Keratinocyte (primary cell): Measurements from ENCODE around the gene ADIPOR2.

ENCODE experiments used
- EZH2 ChIP-seq: IDR thresholded peaks from one replicate; pipeline ENCODE4 v1.6.1; 2012; ENCODE audit warnings: inconsistent platforms, mild to moderate bottlenecking, low read length, moderate library complexity
- TF ChIP-seq, protein P1 (sequence below), 3 experiments: IDR thresholded peaks in 1 of 3; conservative IDR thresholded peaks in 1 of 3; optimal IDR thresholded peaks in 1 of 3; 2 replicates in 2 of 3; 3 replicates in 1 of 3; pipeline versions ENCODE3 to v1.5.1; 2011; ENCODE audit warnings: low read length in 3 of 3, mild to moderate bottlenecking in 3 of 3, moderate library complexity in 2 of 3, control low read depth in 1 of 3, inconsistent platforms in 1 of 3; ENCODE audit not compliant: insufficient read depth in 2 of 3; ENCODE audit errors: extremely low read depth in 1 of 3

DNA sequence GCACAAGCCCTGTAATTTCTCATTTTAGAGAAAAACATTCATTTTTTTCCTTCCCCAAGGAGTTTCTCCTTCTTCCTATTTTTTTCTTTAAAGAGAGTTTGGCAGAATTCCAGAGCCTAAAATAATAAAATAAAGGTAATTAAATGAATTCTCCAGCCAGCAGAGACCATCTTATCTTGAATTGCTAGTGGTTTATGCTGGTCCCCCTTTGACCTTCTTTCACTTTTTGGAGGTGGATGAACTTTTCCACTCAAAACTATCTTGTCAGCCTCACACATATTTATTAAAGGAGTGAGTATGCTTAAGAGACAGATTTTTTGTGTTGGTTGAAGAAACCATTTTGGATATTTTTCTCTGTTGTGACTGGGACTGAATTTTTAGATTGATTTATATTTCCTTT lies 47.6 kb downstream of the ADIPOR2 start:
- TF ChIP-seq, protein P1, sequence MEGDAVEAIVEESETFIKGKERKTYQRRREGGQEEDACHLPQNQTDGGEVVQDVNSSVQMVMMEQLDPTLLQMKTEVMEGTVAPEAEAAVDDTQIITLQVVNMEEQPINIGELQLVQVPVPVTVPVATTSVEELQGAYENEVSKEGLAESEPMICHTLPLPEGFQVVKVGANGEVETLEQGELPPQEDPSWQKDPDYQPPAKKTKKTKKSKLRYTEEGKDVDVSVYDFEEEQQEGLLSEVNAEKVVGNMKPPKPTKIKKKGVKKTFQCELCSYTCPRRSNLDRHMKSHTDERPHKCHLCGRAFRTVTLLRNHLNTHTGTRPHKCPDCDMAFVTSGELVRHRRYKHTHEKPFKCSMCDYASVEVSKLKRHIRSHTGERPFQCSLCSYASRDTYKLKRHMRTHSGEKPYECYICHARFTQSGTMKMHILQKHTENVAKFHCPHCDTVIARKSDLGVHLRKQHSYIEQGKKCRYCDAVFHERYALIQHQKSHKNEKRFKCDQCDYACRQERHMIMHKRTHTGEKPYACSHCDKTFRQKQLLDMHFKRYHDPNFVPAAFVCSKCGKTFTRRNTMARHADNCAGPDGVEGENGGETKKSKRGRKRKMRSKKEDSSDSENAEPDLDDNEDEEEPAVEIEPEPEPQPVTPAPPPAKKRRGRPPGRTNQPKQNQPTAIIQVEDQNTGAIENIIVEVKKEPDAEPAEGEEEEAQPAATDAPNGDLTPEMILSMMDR (optimal IDR thresholded peaks at IDR 0.05 in 1 of 3, IDR thresholded peaks at IDR 0.05 in 1 of 3, conservative IDR thresholded peaks at IDR 0.05 in 1 of 3; ENCODE audit: extremely low read depth in 1 of 3, insufficient read depth in 2 of 3, low read length in 3 of 3) = no peak
- TF ChIP-seq EZH2 = no peak
